BE2C (cell line): ENCODE data around the gene LYSMD2.

Experiments used
- DNase-seq: peaks from one replicate; pipeline ENCODE4 v3.0.0-alpha.2; 2020
- H3K27me3 ChIP-seq: fragments of 250-450 bp; sonication (Bioruptor Pico); 2 replicates; pipeline ENCODE4 v1.5.1; 2020; ENCODE audit warnings: mild to moderate bottlenecking
- H3K36me3 ChIP-seq: fragments of 250-450 bp; sonication (Bioruptor Pico); 2 replicates; pipeline ENCODE4 v1.5.1; 2020; ENCODE audit warnings: mild to moderate bottlenecking
- H3K4me1 ChIP-seq: fragments of 250-450 bp; sonication (Bioruptor Pico); 2 replicates; pipeline ENCODE4 v1.5.1; 2020
- H3K4me3 ChIP-seq: 2 replicates; pipeline ENCODE4 v1.5.1; 2011; ENCODE audit warnings: low read depth, low read length
- H3K9me3 ChIP-seq: fragments of 250-450 bp; sonication (Bioruptor Pico); 2 replicates; pipeline ENCODE4 v1.5.1; 2020
- TF ChIP-seq, protein P1 (sequence below): IDR thresholded peaks from 2 replicates; pipeline ENCODE4 v1.5.1; 2012; ENCODE audit warnings: mild to moderate bottlenecking, low read depth, low read length

LYSMD2 gene

DNA sequence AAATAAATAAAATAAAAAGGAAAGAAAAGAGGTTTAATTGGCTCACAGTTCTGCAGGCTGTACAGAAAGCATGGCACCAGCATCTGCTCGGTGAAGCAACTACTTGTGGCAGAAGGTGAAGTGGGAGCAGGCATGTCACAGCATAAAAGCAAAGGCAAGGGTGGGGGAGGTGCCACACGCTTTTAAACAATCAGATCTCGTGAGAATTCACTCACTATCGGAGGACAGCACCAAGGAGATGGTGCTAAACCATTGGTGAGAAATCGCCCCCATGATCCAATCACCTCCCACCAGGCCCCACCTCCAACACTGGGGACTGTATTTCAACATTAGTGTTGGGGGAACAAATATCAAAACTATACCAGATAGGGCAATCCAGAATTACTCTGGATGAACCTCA, 40.9 kb downstream of the LYSMD2 start:
- H3K27me3 ChIP-seq: no peaks in the 10 kb centered on the region
- peaks cover 53% of the 10 kb centered on the region for H3K36me3 ChIP-seq

DNA sequence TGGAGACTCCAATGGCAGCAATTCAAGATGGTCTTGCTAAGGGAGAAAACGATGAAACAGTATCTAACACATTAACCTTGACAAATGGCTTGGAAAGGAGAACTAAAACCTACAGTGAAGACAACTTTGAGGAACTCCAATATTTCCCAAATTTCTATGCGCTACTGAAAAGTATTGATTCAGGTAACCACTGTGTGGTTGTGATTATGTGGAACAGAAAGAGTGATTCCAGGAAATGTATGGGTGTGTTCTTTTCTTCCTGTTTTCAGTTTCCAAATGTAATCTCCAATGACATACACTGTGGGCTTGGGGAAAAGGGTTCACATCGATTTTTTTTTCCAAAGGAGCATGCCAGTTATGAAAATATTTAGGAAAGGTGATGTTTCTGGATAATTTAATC, 45.3 kb downstream of the LYSMD2 start:
- H3K4me3 ChIP-seq: no peak overlapping the region
- H3K4me1 ChIP-seq: no peaks in the 10 kb centered on the region
- TF ChIP-seq, protein P1, sequence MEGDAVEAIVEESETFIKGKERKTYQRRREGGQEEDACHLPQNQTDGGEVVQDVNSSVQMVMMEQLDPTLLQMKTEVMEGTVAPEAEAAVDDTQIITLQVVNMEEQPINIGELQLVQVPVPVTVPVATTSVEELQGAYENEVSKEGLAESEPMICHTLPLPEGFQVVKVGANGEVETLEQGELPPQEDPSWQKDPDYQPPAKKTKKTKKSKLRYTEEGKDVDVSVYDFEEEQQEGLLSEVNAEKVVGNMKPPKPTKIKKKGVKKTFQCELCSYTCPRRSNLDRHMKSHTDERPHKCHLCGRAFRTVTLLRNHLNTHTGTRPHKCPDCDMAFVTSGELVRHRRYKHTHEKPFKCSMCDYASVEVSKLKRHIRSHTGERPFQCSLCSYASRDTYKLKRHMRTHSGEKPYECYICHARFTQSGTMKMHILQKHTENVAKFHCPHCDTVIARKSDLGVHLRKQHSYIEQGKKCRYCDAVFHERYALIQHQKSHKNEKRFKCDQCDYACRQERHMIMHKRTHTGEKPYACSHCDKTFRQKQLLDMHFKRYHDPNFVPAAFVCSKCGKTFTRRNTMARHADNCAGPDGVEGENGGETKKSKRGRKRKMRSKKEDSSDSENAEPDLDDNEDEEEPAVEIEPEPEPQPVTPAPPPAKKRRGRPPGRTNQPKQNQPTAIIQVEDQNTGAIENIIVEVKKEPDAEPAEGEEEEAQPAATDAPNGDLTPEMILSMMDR: no peak
- H3K36me3 ChIP-seq: peaks cover 39% of the 10 kb centered on the region
- DNase-seq: no peak
- H3K9me3 ChIP-seq: no peaks in the 10 kb centered on the region
- no peaks in the 10 kb centered on the region for H3K27me3 ChIP-seq

More for the DNA sequence above, 40.9 kb downstream of the LYSMD2 start:
- Histone ChIP-seq H3K9me3 (no peaks in the 10 kb centered on the region), H3K4me1 (no peaks in the 10 kb centered on the region), H3K4me3 (no peak overlapping the region)
- TF ChIP-seq, protein P1: no peak
- DNase-seq: no peak

DNA sequence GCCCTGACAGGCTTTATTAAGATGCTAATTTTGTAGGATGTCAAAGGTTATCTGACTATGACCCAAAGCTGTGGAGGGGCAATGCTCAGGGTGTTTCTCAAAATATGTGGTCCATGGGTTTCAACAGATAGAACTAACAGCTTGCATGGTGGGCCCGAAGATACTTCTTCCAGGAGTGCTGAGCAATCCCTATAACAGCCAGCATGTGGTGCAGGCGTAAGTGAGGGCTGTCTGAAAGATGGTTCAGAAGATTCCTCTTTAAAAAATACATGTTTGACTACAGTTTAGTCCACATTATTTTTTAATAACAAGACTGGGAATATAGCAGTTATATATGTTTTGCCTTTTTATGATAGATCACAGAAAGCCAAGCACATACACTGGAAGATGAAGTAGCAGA, 48.6 kb downstream of the LYSMD2 start:
- TF ChIP-seq, protein P1: peak; percentile 33
- Histone ChIP-seq H3K27me3 (no peaks in the 10 kb centered on the region), H3K4me1 (no peaks in the 10 kb centered on the region), H3K9me3 (no peaks in the 10 kb centered on the region), H3K36me3 (peaks cover 46% of the 10 kb centered on the region), H3K4me3 (no peak overlapping the region)
- no peak for DNase-seq

DNA sequence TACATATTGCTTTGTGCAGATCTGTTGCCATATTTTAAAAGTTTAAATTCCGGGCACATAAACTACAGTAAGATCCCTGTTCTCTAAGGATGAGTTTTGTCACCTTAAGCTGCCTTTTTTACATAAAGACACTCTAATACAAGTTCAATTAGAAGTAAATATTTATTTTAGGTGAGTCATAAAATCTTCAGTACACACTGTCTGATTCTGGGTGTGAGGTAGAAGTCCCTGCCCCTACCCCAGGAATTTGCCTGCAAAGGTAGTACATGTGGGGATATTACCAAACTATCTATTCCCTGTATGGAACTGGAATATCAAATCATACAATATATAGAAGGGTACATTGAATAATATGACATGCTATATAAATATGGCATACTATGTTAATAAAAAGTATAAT, 49.9 kb downstream of the LYSMD2 start:
- Histone ChIP-seq H3K4me3 (no peak overlapping the region), H3K27me3 (no peaks in the 10 kb centered on the region), H3K4me1 (no peaks in the 10 kb centered on the region; the same call in 1 of the 2 replicates), H3K9me3 (no peaks in the 10 kb centered on the region), H3K36me3 (peaks cover 46% of the 10 kb centered on the region)
- TF ChIP-seq, protein P1: no peak
- DNase-seq: no peak

DNA sequence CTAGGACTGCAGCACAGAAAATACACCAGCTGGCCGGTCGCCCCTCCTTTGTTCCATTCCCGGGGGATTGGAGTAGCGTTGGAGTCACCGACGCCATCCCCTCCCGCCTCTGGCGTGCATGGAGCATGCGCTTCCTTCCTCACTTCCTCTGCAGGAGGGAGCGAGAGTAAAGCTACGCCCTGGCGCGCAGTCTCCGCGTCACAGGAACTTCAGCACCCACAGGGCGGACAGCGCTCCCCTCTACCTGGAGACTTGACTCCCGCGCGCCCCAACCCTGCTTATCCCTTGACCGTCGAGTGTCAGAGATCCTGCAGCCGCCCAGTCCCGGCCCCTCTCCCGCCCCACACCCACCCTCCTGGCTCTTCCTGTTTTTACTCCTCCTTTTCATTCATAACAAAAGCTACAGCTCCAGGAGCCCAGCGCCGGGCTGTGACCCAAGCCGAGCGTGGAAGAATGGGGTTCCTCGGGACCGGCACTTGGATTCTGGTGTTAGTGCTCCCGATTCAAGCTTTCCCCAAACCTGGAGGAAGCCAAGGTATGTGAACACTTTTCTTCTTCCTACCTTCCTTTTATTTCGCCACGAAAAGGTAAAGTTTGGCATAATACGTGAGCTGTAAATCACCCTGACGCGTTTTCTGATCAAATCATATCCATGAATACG, 56.0 kb downstream of the LYSMD2 start, which contains the start of gene SCG3:
Gene SCG3, plus strand, starts transcription at position 201 of the 661 bp plus-strand sequence. Its CDS starts 253 bp downstream, at position 454.
- Histone ChIP-seq H3K36me3 (peaks cover 23% of the 10 kb centered on the region), H3K27me3 (no peaks in the 10 kb centered on the region), H3K9me3 (no peaks in the 10 kb centered on the region), H3K4me3 (peak within 1 kb of the TSS; percentile 95), H3K4me1 (peaks cover 7% of the 10 kb centered on the region)
- DNase-seq: peak; percentile 92
- TF ChIP-seq, protein P1: no peak

DNA sequence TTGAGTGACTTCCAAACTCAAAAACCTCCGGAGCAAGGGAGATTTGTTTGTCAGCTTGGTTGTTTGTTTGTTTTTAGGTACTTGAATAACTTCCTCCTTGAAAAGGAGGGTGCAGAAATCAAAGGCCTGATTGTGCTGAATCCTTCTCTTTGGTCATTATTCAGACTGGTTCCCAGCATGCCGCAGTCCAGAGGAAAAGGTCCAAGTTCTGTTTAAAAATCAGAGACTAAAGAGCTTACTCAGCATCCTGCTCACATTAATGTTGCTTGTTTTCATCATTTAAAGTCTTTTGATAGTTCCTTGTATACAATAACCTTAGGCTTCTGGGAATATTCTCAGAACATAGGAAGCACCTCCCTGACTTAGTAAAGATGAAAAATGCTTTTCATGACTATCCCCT, 57.1 kb downstream of the LYSMD2 start:
- H3K4me3 ChIP-seq: no peak overlapping the region

More for the DNA sequence above, 57.1 kb downstream of the LYSMD2 start:
- DNase-seq: no peak
- Histone ChIP-seq H3K27me3 (no peaks in the 10 kb centered on the region), H3K9me3 (no peaks in the 10 kb centered on the region), H3K36me3 (peaks cover 14% of the 10 kb centered on the region), H3K4me1 (peaks cover 7% of the 10 kb centered on the region)
- TF ChIP-seq, protein P1: no peak
